Stomach (tissue), 9 donors: ENCODE results near the gene NOS3. TPM values are rescaled to one million over a fixed set of nuclear protein-coding genes. Genes with fewer than 3 reads are reported as not detected.

Source experiments
- DNase-seq, 2 donors: peaks; one replicate each; pipeline versions ENCODE4 v3.0.0 to v3.0.0-alpha.2; 2013 to 2019
- H3K27ac ChIP-seq, 5 donors: fragments of 200-600 bp in 4 of 5; sonication (generic) in 4 of 5; one replicate each; pipeline ENCODE4 v1.5.1; 2013 to 2019; ENCODE audit warnings: mild to moderate bottlenecking in 1 of 5, moderate library complexity in 1 of 5
- H3K27me3 ChIP-seq, 3 donors: fragments of 200-600 bp; sonication (generic); one replicate each; pipeline ENCODE4 v1.5.1; 2017 to 2019; ENCODE audit warnings: mixed run types in 1 of 3
- H3K36me3 ChIP-seq, 4 donors: fragments of 200-600 bp; sonication (generic); 1 replicate in 3 of 4; 2 replicates in 1 of 4; pipeline ENCODE4 v1.5.1; 2016 to 2019
- H3K4me1 ChIP-seq, 4 donors: fragments of 200-600 bp; sonication (generic); one replicate each; pipeline ENCODE4 v1.5.1; 2016 to 2019
- H3K4me3 ChIP-seq, 4 donors: fragments of 200-600 bp; sonication (generic) in 3 of 4; one replicate each; pipeline ENCODE4 v1.5.1; 2016 to 2019; ENCODE audit warnings: mild to moderate bottlenecking in 1 of 4
- H3K9me3 ChIP-seq, 4 donors: fragments of 200-600 bp; sonication (generic); one replicate each; pipeline ENCODE4 v1.5.1; 2016 to 2019
- CTCF ChIP-seq, 7 experiments: fragments of 450-650 bp in 4 of 7; fragments of 200-600 bp in 3 of 7; sonication (generic) in 3 of 7; IDR thresholded peaks; one replicate each; pipeline ENCODE4 v1.5.1; 2016 to 2019; ENCODE audit warnings: antibody characterized with exemption in 7 of 7, control low read depth in 2 of 7, mild to moderate bottlenecking in 1 of 7
- EP300 ChIP-seq: sonication (generic); formaldehyde crosslinking; IDR thresholded peaks from one replicate; pipeline ENCODE4 v1.6.1; 2017; ENCODE audit warnings: antibody characterized with exemption
- POLR2A ChIP-seq, 4 donors: fragments of 450-650 bp; IDR thresholded peaks; one replicate each; pipeline ENCODE4 v1.6.1; 2016; ENCODE audit warnings: antibody characterized with exemption in 4 of 4, control low read depth in 2 of 4, mild to moderate bottlenecking in 1 of 4, moderate library complexity in 1 of 4
- POLR2AphosphoS5 ChIP-seq, 3 donors: sonication (generic); formaldehyde crosslinking; IDR thresholded peaks; one replicate each; pipeline ENCODE4 v1.6.1; 2016; ENCODE audit warnings: antibody characterized with exemption in 3 of 3
- WGBS, 5 donors: extraction: QIAGEN DNeasy Blood & Tissue Kit in 3 of 5; methylation state at CpG; one replicate each; pipeline versions ENCODE4 v1.1.5 to v1.1.7; 2013 to 2018; 5-methylcytosine and 5-hydroxymethylcytosine counted together
- intact Hi-C: fragments of 100-400 bp; cut with DNase I; formaldehyde crosslinking; loops from one replicate; pipeline ENCODE4 v1.15.1; 2023; ENCODE audit warnings: low total_unique reads
- polyA plus RNA-seq, 3 donors: library from polyadenylated mRNA; stranded (reverse); fragments of 200-250 nt; gene quantifications; one replicate each; pipeline ENCODE4 v1.2.3, GENCODE V29; 2013
- total RNA-seq, 5 donors: library from RNA; depleted of rRNA; stranded (reverse); fragments of >200 nt; gene quantifications; one replicate each; pipeline versions ENCODE4 v1.1.0 to v1.2.3, GENCODE V29; 2014 to 2016
- donor health status: healthy with polysubstance abuse.
- donor health status: Bipolar disorder and iron deficiency.
- donor health status: healthy.

The NOS3 gene
- total and polyA plus RNA-seq, 8 donors: 2.5 to 45.1 (median 7.5) TPM

GRCh38 chr7:150953061-150953997 lies 37.5 kb upstream of the NOS3 start:
- peak overlapping the region in 3 of 4 donors; percentile 6 to 9 (median 7) for H3K4me3 ChIP-seq
- peaks cover 16 to 41% (median 23%) of the 10 kb centered on the region in 4 donors for H3K4me1 ChIP-seq
- H3K9me3 ChIP-seq: no peaks in the 10 kb centered on the region
- DNase-seq: no peak
- H3K36me3 ChIP-seq: peaks cover 0 to 27% (median 8%) of the 10 kb centered on the region in 4 donors
- 76 to 91% (median 89%) methylated on average over 16 to 17 of the region's 17 CpGs for WGBS, 5 donors
- H3K27ac ChIP-seq: peak overlapping the region in 3 of 5 donors; percentile 15 to 78 (median 71)
- peaks cover 0 to 51% (median 31%) of the 10 kb centered on the region in 3 donors for H3K27me3 ChIP-seq
- intact Hi-C loops: no loop called here
- TF ChIP-seq CTCF (IDR thresholded peaks at IDR 0.05) (no peak), POLR2AphosphoS5 (IDR thresholded peaks at IDR 0.05) (no peak), POLR2A (IDR thresholded peaks at IDR 0.05) (no peak), EP300 (no peak)

- intact Hi-C loops: no loop called here
- 71 to 100% (median 85%) methylated on average over 1 to 9 of the region's 9 CpGs for WGBS, 5 donors
- peaks cover 16 to 39% (median 23%) of the 10 kb centered on the region in 4 donors for H3K4me1 ChIP-seq
- H3K27ac ChIP-seq: peak overlapping the region in 4 of 5 donors; percentile 56 to 78 (median 64)
- no peak for DNase-seq
- peaks cover 0 to 55% (median 25%) of the 10 kb centered on the region in 3 donors for H3K27me3 ChIP-seq
- peak overlapping the region in 3 of 4 donors; percentile 28 to 35 (median 34) for H3K4me3 ChIP-seq
- H3K36me3 ChIP-seq: peaks cover 0 to 27% (median 8%) of the 10 kb centered on the region in 4 donors
- TF ChIP-seq POLR2A (IDR thresholded peaks at IDR 0.05) (no peak), CTCF (IDR thresholded peaks at IDR 0.05) (no peak), EP300 (no peak), POLR2AphosphoS5 (IDR thresholded peaks at IDR 0.05) (no peak)
- H3K9me3 ChIP-seq: no peaks in the 10 kb centered on the region
Observed at GRCh38 chr7:150954201-150954985, 36.4 kb upstream of the NOS3 start.

- peak overlapping the region; percentile 28 to 38 (median 34) for H3K4me3 ChIP-seq
- TF ChIP-seq CTCF (IDR thresholded peaks at IDR 0.05): no peak
- no peak for TF ChIP-seq POLR2A (IDR thresholded peaks at IDR 0.05)
- TF ChIP-seq EP300: no peak
- no peak for TF ChIP-seq POLR2AphosphoS5 (IDR thresholded peaks at IDR 0.05)
- intact Hi-C loops: no loop called here
- H3K27me3 ChIP-seq: peaks cover 0 to 58% (median 25%) of the 10 kb centered on the region in 3 donors
- 56 to 81% (median 60%) methylated on average over 9 to 21 of the region's 21 CpGs for WGBS, 5 donors
- peak overlapping the region; percentile 23 to 78 (median 56) for H3K27ac ChIP-seq
- DNase-seq: no peak
- H3K9me3 ChIP-seq: no peaks in the 10 kb centered on the region
- peaks cover 16 to 39% (median 23%) of the 10 kb centered on the region in 4 donors for H3K4me1 ChIP-seq
- peaks cover 0 to 20% (median 8%) of the 10 kb centered on the region in 4 donors for H3K36me3 ChIP-seq
Observed at GRCh38 chr7:150954986-150955518, 35.8 kb upstream of the NOS3 start.
